Measurements from ENCODE around the gene URM1. TPM values are rescaled to one million over a fixed set of nuclear protein-coding genes. Genes with fewer than 3 reads are reported as not detected.
A peak's percentile ranks its signal among the peaks of the same experiment; 100 is the strongest.

URM1 gene
- total RNA-seq, 1 experiment from 2014 or later: 102 TPM

DNA sequence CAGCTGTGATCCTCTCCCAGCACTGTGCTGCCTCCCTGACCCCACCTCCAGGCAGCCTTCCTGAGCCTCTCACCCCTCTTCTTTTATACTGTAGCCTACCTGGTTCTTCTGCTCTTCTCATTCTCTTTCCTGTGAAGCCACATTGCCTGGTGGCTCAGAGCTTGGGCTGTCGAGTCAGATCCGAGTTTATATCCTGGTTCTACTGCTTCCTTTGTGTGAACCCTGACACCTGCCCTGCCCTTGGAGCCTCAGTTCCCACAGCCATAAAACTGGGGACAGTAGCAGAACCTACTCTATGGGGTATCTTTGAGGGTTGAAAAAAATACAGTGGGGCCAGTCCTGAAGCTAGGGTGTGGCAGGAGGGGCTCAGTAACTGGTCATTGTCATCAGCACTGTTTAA lies 22.0 kb upstream of the URM1 start:
- no peak for DNase-seq (ENCODE audit: low spot score)

GRCh38 chr9:128349772-128350171 lies 21.4 kb upstream of the URM1 start:
- DNase-seq (ENCODE audit: low spot score): no peak

DNA sequence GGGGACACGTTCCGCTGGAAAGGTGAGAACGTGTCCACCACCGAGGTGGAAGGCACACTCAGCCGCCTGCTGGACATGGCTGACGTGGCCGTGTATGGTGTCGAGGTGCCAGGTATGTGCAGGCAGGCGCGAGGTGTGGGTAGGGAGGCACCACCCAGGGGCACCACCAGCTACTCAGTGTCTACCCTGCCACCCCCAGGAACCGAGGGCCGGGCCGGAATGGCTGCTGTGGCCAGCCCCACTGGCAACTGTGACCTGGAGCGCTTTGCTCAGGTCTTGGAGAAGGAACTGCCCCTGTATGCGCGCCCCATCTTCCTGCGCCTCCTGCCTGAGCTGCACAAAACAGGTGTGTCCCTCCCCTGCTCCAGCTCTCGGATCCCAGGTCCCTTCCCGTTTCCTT lies 15.7 kb upstream of the URM1 start:
- no peak for DNase-seq (ENCODE audit: low spot score)

GRCh38 chr9:128358090-128358489 lies 13.1 kb upstream of the URM1 start:
- no peak for DNase-seq (ENCODE audit: low spot score)

DNA sequence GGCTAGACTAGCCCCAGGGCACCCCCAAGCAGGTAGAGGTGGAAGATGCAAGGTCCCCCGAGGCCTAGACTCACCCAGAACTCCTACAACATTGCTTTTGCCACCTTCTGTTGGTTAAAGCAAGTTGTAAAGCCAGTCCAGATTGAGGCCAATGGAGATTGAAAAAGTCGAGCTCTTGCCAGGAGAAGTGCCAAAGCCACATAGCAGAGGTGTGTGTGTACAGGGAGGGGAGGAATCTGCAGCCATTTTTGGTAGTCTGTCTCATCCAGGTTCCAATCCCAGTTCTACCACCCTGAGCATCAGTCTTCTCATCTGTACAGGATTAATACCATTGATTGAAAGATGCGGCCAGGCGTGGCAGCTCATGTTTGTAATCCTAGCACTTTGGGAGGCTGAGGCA lies 12.3 kb upstream of the URM1 start:
- DNase-seq (ENCODE audit: low spot score): no peak

DNA sequence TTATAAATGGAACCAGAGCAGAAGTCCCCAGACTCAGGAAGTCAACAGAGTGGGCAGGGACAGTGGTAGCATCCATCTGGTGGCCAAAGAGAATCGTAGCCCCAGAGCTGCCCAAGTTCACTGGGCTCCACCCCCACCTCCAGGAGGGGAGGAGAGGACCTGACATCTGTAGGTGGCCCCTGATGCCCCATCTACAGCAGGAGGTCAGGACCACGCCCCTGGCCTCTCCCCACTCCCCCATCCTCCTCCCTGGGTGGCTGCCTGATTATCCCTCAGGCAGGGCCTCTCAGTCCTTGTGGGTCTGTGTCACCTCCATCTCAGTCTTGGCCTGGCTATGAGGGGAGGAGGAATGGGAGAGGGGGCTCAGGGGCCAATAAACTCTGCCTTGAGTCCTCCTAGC lies 10.3 kb upstream of the URM1 start:
- DNase-seq (ENCODE audit: low spot score): no peak

DNA sequence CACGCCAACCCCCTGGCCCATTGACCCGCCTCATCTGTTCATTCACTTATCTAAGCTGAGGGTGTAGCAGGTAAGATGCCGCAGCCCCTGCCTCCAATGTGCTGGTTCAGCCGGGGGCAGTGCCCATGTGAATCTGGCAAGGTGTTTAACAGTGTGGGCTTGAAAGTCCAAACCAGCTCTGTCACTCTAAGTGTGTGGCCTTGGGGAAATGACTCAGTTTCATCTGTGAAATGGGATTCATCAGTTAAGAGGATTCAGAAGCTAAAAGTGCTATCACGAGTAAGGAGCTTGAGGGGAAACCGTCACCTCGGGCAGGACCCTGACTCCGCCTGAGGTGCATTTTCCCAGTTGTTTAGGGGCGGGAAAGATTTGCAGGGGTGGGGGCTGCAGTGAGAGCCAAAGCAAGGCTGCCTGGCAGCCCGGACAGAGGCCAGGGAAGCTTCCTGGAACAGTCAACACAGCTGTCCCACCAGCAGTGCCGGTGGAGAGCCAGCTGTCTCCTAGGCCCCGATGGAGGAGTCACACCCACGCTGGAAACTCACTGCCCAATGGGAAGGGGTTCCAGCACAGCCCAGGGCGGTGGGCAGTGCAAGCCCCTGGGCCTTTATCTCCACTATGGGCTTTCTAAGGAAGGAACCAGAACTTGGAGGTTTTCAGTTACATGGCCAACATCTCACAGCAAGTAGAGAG lies 9.7 kb upstream of the URM1 start:
- DNase-seq (ENCODE audit: low spot score): no peak

DNA sequence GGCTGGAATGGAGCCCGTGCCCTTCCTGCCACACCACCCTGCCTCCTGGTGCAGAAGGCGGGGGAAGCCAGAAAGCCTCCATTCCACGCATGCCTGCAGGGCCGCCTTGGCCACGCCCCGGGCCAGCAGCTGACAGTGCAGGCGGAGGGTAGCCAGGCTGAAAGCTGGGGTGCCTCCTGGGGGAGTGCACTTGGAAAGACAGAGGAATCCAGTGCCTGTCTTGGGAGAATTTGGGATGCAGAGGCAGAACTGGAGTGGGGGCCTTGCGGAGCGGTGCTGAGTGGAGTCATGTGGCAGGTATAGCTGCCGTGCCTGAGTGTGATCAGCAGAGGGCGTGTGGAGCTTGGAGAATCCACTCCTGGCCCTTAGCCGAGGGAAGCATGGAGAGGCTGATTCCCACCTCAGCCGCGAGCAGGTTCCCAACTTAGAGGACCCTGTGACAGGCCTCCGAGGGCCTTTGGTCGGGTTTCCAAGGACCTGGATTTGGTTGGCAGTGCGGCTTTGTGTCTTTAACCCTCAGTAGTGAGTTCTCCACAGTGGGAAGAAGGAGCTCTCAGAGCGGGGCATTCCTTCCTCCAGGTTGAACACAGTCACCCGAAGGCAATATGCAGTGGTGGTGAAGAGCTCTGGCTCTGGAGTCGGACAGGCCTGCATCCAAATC lies 9.1 kb upstream of the URM1 start:
- peak; percentile 90 for DNase-seq (ENCODE audit: low spot score)

DNA sequence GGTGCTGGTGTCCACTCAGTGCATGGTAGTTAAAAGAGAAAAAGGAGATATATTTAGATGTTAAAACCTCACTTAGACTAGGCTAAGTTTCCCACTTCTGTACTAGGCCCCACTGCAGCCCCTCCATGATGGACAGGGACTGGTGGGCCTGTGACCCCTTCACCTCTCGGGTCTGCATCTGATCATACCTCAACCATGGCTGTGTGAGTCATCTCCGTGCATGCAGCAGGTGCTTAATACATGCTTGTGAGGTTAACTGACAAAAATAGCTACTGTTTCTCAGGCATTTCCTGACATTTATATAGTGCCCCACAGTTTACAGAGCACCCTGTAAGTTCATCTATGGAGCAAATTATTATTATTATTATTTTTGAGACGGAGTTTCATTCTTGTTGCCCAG lies 8.4 kb upstream of the URM1 start:
- DNase-seq (ENCODE audit: low spot score): no peak

- no peak for DNase-seq (ENCODE audit: low spot score)
Measured at GRCh38 chr9:128365525-128365924, 5.6 kb upstream of the URM1 start.

DNA sequence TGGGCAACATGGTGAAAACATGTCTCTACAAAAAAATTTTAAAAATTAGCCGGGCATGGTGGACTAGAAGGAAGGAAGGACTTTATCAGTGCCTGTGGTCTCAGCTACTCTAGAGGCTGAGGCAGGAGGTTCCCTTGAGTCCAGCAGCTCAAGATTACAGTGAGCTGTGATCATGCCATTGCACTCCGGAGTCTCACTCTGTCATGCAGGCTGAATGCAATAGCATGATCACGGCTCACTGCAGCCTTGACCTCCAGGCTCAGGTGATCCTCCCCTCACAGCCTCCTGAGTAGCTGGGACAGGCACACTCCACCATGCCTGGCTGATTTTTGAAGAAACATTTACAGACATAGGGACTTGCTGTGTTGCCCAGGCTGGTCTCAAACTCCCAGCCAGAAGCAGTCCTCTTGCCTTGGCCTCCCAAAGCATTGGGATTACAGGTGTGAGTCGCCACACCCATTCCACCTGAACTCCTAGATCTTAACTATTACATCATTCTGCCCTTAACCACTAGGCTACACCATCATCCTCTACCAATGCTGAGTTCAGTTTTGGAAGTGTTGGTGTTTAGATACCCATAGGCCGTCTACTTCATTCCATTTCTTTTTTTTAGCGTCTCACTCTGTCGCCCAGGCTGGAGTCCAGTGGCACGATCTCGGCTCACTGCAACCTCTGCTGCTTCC lies 2.0 kb upstream of the URM1 start:
- DNase-seq (ENCODE audit: low spot score): no peak

DNA sequence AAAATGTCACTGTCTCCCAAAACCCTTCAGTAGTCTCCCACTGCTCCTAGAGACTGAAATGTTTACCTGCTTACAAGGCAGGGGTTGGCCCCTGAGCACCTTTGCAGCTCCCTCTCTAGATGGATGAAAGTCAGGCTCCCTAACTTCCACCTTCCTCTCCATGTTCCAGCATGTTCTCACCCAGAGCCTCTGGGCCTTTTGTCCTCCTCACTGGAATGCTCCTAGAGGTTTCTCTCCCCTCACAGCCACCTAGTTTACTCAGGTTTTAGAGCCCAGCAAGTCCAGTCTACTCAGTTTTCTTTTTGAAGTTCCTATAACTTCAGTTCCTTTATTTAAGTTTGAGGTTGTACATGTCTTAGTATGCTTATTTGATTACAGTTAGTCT lies 815 bp upstream of the URM1 start:
- no peak for DNase-seq (ENCODE audit: low spot score)

DNA sequence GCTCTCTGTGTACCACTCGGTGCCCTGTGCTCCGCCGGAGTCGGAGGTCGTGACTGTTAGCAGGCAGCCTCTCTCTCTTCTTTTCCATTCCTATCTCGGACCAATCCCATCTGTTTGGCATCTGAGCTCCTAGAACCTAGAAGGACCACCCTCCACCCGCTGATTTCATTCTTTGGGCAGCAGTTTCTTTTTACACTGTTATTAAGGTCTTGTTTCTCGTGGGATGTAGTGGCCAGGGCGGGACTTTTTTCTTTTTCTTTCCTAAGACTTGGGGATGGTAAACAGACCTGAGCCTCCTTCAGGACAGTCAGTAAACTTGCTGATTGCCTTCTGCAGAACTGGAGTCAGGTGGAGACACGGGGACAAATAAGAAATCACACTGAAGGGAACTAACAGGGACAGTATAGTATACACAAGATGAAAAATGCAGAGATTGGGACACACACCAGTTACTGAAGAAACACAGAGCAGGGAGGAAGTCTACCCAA lies 500 bp downstream of the URM1 start:
- DNase-seq (ENCODE audit: low spot score): no peak

DNA sequence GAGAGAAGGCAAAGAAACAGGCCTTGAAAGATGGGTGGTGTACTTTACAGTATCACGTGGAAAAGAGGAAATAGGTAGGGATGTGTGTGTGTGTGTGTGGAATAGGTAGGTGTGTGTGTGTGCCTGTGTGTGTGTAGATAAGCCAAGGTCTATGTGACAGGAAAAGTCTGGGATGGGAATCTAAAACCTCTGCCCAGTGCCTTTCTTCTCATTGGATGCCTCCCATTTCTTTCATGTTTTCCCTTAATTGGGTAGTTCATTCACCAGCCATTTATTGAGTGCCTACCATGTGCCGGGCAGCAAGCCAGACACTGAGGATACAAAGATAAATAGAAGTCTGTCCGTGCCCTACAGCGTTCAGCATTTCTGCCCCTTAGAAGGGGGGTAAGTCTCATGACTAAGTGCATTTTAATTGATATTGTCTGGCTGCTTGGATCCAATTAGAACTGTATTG lies 1.0 kb downstream of the URM1 start:
- peak; percentile 21 for DNase-seq (ENCODE audit: low spot score)

DNA sequence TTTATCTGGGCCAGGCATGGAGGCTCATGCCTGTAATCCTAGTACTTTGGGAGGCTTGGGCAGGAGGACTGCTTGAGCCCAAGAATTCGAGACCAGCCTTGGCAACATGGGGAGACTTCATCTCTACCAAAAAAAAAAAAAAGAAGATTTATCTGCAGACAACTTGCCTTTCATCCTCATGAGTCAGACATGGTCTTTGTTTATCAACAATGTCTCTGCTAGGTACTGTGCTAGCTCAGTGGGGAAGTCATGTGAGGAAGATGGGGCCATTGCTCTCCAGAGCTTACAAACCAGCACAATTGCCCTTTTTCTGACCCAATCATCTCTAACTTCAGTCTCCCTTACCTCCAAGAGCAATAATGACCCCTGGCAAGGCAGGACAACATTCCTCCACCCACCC lies 1.6 kb downstream of the URM1 start:
- DNase-seq (ENCODE audit: low spot score): no peak

- no peak for DNase-seq (ENCODE audit: low spot score)
Measured at GRCh38 chr9:128374221-128374675, 3.1 kb downstream of the URM1 start.

- no peak for DNase-seq (ENCODE audit: low spot score)
Measured at GRCh38 chr9:128375865-128376264, 4.7 kb downstream of the URM1 start.

DNA sequence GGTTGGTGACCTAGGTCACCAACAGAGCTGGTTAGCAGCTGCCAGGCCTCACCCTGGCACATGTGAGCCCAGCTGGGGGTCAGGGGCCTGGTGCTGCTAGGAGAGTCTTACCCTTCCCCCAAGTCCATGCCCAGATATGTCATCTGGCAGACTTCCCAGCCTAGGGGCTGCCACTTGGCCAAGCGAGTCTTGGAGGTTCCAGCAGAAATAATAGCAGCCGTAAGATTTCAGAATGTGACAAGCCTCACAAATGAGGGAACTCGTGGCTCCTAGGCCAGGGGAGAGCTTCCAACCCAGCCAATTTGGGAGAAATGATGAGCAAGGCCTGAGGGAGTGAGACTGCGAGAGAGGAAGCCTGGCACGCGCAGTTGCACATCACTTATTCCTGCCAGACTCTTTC lies 11.1 kb downstream of the URM1 start:
- DNase-seq (ENCODE audit: low spot score): no peak

DNA sequence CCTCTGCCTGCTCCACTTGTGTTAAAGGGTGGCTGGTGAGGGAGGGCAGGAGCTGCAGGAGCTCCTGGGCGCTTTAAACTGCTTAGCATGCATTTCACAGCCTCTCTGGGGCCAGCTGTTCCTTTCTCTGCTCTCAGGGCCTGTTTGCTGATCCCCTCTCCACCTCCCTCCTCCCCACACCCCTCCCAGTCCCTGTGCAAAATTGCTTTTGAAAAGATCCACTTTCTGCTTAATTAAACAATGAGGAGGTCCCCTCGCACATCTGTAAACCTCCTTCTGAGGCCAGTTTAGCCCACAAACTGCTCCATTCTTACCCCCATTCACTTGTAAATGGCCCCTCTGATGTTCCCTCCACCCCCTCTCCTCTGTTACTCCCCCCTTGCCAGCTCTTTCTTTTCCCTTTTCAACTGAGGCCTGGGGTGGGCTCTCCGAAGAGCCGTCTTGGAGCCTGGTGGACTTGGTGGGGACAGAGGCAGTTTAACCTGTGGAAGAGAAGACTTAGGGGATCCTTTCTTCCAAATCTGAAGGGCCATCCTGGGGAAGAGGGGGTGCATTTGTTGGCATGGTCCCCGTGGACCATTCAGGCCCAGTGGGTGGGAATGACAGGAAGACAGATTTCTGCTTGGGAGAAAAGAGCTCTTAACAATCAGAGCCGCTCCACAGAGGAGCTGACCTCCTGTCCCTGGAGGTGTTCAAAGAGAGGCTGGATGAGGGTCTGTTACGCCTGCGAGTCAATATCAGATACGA lies 12.0 kb downstream of the URM1 start:
- no peak for DNase-seq (ENCODE audit: low spot score)

- no peak for DNase-seq (ENCODE audit: low spot score)
Measured at GRCh38 chr9:128383791-128384190, 12.6 kb downstream of the URM1 start.

DNA sequence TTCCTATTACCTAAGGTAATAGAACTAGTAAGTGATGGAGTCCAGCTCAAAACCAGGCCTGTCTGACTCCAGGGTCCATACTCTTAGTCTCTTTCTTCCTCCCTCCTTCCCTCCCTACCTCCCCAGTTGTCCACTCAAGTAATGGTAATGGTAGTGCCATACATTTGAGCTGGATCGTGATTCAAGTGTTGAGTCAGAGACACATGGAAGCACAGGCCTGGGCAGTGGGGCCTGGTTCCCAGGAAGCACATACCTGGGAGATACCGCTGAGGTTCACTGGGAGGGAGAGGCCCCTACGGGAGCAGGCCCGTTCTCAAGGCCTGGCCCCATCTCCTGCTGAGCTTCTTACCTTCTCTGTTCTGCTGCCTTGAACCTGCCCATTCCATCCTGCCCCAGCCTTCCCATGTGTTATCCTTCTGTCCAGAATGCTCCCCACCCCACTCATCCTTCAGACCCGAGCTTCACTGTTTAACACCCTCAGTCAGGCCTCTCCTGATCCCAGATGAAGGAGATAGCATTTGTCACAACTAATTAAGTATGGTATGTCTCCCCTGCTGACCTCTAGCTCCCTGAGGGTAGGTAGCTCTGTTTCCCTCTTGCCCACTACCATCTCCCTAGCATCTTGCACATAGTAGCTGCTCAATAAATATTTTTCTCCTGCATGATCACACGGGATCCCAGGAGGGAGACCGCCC lies 13.8 kb downstream of the URM1 start:
- DNase-seq (ENCODE audit: low spot score): no peak
